NCI-H526 (cell line): ENCODE data around the gene TIGD7.

Source experiments
- DNase-seq, 2 experiments: peaks; one replicate each; lab custom pipeline; 2025; lab: John Stamatoyannopoulos, UW

TIGD7 gene

GRCh38 chr16:3305109-3306068 is at the start of gene TIGD7, which contains the start of gene ZNF75A:
TIGD7 (minus strand) TSS chr16:3305430; CDS start chr16:3300614, 4,816 bp downstream.
ZNF75A (plus strand) TSS chr16:3305497; CDS start chr16:3308429, 2,932 bp downstream.
- peak; percentile 44 to 77 for DNase-seq

GRCh38 chr16:3349175-3349574 is 43.9 kb upstream of the TIGD7 start:
- DNase-seq: no peak

GRCh38 chr16:3348547-3349167 is 43.4 kb upstream of the TIGD7 start:
- DNase-seq: no peak

GRCh38 chr16:3347586-3347985 is 42.4 kb upstream of the TIGD7 start:
- DNase-seq: no peak

DNA sequence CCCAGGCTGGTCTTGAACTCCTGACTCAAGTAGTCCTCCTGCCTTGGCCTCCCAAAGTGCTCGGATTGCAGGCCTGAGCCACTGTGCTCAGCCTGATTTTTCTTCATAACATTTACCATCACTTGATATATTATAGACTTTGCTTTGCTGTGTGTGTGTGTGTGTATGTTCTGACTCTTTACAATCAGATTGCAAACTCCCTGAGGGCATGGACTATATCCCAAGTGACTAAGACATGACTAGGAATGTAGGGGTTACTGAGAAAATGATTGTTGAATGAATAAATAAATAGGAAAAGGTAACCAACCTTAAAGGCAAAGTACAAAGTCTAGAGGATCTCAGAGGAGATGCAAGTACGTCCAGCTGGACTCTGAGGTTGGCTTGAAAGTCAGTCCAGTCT is 40.8 kb upstream of the TIGD7 start:
- no peak for DNase-seq

- DNase-seq: no peak
Observed at GRCh38 chr16:3328643-3329042, 23.4 kb upstream of the TIGD7 start.

DNA sequence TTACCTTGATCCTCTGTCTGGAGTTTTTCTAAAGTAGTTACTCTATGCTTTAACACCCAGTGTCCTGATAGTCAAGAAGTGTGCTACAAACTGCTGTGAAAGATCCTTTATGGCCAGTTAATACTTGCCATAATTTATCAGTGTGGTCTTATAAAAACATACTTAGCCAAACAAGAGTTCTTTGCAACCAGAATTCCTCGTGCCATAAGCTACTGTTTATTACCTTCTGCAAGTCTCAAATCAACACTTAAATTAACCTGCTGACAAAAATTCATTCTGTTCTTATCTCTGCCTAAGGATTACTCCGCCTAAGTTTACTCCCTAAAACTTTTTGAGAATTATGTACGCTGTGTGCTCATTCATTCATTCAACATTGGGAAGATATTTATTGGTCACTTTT is 22.9 kb upstream of the TIGD7 start:
- DNase-seq: no peak

DNA sequence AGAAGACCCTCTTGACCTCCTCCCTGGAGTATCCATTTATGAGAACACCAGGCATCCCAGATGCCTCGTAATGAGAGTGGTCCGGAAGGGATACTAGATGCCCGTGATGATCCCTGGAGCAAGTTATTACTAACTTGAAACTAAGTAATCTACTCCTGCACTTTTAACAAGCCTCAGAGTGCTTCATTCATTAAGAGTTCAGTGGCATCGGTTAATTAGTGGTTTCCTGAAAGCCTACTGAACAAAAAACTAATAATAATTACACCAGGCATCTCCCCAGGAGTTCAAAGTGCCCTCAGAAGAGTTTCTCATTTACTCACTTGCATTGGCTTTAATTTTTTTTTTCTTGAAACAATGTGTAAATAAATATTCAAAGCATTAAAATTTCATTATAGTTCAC is 22.3 kb upstream of the TIGD7 start:
- no peak for DNase-seq

- DNase-seq: no peak
Observed at GRCh38 chr16:3321816-3322215, 16.6 kb upstream of the TIGD7 start.

- DNase-seq: no peak
Observed at GRCh38 chr16:3317315-3317999, 12.2 kb upstream of the TIGD7 start.

- no peak for DNase-seq
Observed at GRCh38 chr16:3311496-3311895, 6.3 kb upstream of the TIGD7 start.

DNA sequence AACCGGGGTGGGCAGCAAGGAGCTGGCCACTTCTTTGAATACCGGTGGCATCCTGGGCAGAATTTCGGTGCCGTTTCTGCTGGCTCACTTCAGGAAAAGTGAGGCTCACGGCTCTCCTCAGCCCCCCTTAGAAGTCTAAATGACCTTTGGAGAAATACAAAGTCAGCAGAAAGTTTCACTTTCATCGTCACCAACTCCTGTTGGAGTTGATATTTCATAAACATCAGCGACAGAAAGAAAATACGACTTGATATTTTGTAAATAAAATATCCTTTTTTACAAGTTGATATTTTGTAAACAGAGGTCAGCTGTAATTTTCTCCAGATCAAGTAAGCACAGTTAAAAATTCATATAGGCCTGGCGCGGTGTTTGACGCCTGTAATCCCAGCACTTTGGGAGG is 848 bp upstream of the TIGD7 start:
- no peak for DNase-seq

GRCh38 chr16:3304370-3304769 is 860 bp downstream of the TIGD7 start:
- no peak for DNase-seq

- no peak for DNase-seq
Observed at GRCh38 chr16:3295783-3296182, 9.4 kb downstream of the TIGD7 start.

DNA sequence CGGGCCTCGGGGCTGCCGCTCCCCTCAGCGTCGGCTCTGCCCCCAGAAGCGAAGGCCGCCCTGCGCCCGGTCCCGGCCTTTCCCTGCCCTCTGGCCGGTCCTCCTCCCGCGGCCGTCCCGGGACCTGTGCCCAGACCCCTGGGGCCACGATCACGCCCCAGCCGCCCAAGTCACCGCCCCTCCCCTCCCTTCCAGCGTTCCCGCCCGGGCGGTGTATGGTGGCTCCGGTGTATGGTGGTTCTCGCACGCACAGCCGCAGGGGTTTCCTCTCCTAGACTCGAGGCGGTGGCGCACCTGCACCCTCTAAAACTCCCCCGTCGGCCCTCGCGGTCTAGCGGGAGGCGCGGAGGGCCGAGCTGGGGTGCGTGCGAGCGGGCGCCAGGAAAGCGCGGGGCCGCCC is 10.0 kb downstream of the TIGD7 start:
- DNase-seq: no peak

- DNase-seq: no peak
Observed at GRCh38 chr16:3292604-3293003, 12.6 kb downstream of the TIGD7 start.

DNA sequence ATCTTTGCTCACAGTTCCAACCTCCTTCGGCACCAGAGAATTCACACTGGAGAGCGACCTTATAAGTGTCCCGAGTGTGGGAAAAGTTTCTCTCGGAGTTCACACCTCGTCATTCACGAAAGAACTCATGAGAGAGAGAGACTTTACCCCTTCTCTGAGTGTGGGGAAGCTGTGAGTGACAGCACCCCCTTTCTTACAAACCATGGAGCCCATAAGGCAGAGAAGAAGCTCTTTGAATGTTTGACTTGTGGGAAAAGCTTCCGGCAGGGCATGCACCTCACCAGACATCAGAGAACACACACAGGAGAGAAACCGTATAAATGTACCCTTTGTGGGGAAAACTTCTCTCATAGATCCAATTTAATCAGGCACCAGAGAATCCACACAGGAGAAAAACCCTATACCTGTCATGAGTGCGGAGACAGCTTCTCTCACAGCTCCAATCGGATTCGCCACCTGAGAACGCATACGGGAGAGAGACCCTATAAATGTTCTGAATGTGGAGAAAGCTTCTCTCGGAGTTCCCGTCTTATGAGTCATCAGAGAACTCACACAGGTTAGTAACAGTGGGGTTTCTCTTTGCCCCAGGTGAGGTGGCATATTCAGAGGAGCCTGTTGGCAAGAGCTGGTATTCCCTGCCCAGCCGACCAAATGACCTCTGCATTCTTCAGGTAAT is 15.1 kb downstream of the TIGD7 start:
- DNase-seq: no peak

- no peak for DNase-seq
Observed at GRCh38 chr16:3285131-3285530, 20.1 kb downstream of the TIGD7 start.

- no peak for DNase-seq
Observed at GRCh38 chr16:3283543-3284447, 21.4 kb downstream of the TIGD7 start.

- peak; percentile 91 to 95 for DNase-seq
Observed at GRCh38 chr16:3282730-3283542, 22.3 kb downstream of the TIGD7 start, which contains the start of gene ZNF263. ZNF263 (plus strand) TSS chr16:3283491; CDS start chr16:3283819, 328 bp downstream.
